ENCODE results near the gene ACSF2. TPM values are rescaled to one million over a fixed set of nuclear protein-coding genes. Genes with fewer than 3 reads are reported as not detected.
A peak's percentile ranks its signal among the peaks of the same experiment; 100 is the strongest.

Gene ACSF2
- total and polyA plus RNA-seq, 2 of the 13 experiments (the other 11 are each of a cell fraction or from before 2014, with no cell fraction given): 87.3 to 109 TPM

DNA sequence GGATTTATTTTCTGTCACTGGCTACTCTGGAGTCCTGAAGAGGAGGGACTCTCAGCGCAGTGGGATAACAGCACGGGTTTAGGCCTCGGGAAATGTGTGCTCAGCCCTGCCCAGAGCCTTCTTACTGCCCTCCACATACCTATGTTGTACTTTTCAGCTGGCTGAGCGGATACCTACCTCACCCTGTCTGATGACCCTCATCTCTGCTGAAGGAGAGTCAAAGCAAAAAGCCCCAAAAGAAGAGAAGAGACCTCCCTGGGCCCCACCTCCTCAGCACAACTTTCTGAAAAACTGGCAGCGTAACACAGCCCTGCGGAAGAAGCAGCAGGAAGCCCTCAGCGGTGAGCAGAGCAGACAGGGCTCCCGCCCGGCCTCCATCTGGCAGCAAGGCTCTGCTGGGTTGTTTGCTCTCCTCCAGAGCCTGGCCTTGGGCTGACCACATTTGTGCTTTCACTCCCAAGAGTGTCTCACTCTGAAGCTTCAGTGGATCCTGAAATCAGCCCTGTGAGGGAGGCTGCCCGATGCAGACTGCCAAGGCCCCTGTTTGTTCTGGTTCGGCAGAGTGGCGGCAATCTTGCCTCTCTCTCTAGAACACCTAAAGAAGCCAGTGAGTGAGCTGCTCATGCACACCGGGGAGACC, 92.5 kb downstream of the ACSF2 start (continued):
- TF ChIP-seq ZBTB42 (CRISPR knock-in tag; IDR thresholded peaks at IDR 0.05): peak; percentile 69; the same call in 1 of the 2 replicates
- no peak for TF ChIP-seq NFYC (CRISPR knock-in tag; IDR thresholded peaks at IDR 0.05)
- TF ChIP-seq ATF7-NPFF (CRISPR knock-in tag; IDR thresholded peaks at IDR 0.05; ENCODE audit: low read depth): 0 out of 2 replicates have a peak, but pooled peaks have one; percentile 10
- TF ChIP-seq RXRA (CRISPR knock-in tag; IDR thresholded peaks at IDR 0.05): peak; percentile 28; the same call in 1 of the 2 replicates
- peak; percentile 19; the same call in 1 of the 2 replicates for TF ChIP-seq SP4 (CRISPR knock-in tag; IDR thresholded peaks at IDR 0.05)
- peak; percentile 20 for TF ChIP-seq YY1 (IDR thresholded peaks at IDR 0.05; ENCODE audit: insufficient read depth, insufficient replicate concordance, low read depth, low read length)
- 0 out of 2 replicates have a peak, but pooled peaks have one; percentile 16 for TF ChIP-seq ZNF724P (CRISPR knock-in tag; IDR thresholded peaks at IDR 0.05; ENCODE audit: borderline replicate concordance)
- 0 out of 2 replicates have a peak, but pooled peaks have one; percentile 22 for TF ChIP-seq TBX2 (CRISPR knock-in tag; IDR thresholded peaks at IDR 0.05; ENCODE audit: borderline replicate concordance)
- TF ChIP-seq TARDBP (CRISPR knock-in tag; IDR thresholded peaks at IDR 0.05): 0 out of 2 replicates have a peak, but pooled peaks have one; percentile 19
- TF ChIP-seq, protein P1, sequence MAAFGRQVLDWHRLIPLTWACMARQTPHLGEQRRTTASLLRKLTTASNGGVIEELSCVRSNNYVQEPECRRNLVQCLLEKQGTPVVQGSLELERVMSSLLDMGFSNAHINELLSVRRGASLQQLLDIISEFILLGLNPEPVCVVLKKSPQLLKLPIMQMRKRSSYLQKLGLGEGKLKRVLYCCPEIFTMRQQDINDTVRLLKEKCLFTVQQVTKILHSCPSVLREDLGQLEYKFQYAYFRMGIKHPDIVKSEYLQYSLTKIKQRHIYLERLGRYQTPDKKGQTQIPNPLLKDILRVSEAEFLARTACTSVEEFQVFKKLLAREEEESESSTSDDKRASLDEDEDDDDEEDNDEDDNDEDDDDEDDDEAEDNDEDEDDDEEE (CRISPR knock-in tag; IDR thresholded peaks at IDR 0.05): no peak
- TF ChIP-seq HDAC2 (CRISPR knock-in tag; IDR thresholded peaks at IDR 0.05): no peak
- TF ChIP-seq, protein P2, sequence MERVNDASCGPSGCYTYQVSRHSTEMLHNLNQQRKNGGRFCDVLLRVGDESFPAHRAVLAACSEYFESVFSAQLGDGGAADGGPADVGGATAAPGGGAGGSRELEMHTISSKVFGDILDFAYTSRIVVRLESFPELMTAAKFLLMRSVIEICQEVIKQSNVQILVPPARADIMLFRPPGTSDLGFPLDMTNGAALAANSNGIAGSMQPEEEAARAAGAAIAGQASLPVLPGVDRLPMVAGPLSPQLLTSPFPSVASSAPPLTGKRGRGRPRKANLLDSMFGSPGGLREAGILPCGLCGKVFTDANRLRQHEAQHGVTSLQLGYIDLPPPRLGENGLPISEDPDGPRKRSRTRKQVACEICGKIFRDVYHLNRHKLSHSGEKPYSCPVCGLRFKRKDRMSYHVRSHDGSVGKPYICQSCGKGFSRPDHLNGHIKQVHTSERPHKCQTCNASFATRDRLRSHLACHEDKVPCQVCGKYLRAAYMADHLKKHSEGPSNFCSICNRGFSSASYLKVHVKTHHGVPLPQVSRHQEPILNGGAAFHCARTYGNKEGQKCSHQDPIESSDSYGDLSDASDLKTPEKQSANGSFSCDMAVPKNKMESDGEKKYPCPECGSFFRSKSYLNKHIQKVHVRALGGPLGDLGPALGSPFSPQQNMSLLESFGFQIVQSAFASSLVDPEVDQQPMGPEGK (CRISPR knock-in tag; IDR thresholded peaks at IDR 0.05): peak; percentile 36; the same call in 1 of the 2 replicates
- TF ChIP-seq ARNT2 (CRISPR knock-in tag; IDR thresholded peaks at IDR 0.05; ENCODE audit: low read depth): 0 out of 2 replicates have a peak, but pooled peaks have one; percentile 59
- TF ChIP-seq POLR2G (IDR thresholded peaks at IDR 0.05; ENCODE audit: low read depth, low read length): peak; percentile 33; the same call in 1 of the 2 replicates
- no peak for TF ChIP-seq MAFK (conservative IDR thresholded peaks at IDR 0.05 in 1 of 2, IDR thresholded peaks at IDR 0.05 in 1 of 2; ENCODE audit: low read length in 2 of 2)
- TF ChIP-seq, protein P3, sequence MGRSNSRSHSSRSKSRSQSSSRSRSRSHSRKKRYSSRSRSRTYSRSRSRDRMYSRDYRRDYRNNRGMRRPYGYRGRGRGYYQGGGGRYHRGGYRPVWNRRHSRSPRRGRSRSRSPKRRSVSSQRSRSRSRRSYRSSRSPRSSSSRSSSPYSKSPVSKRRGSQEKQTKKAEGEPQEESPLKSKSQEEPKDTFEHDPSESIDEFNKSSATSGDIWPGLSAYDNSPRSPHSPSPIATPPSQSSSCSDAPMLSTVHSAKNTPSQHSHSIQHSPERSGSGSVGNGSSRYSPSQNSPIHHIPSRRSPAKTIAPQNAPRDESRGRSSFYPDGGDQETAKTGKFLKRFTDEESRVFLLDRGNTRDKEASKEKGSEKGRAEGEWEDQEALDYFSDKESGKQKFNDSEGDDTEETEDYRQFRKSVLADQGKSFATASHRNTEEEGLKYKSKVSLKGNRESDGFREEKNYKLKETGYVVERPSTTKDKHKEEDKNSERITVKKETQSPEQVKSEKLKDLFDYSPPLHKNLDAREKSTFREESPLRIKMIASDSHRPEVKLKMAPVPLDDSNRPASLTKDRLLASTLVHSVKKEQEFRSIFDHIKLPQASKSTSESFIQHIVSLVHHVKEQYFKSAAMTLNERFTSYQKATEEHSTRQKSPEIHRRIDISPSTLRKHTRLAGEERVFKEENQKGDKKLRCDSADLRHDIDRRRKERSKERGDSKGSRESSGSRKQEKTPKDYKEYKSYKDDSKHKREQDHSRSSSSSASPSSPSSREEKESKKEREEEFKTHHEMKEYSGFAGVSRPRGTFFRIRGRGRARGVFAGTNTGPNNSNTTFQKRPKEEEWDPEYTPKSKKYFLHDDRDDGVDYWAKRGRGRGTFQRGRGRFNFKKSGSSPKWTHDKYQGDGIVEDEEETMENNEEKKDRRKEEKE (IDR thresholded peaks at IDR 0.05): no peak
- no peak for TF ChIP-seq ADNP (CRISPR knock-in tag; IDR thresholded peaks at IDR 0.05)
- TF ChIP-seq SRY (CRISPR knock-in tag; IDR thresholded peaks at IDR 0.05): no peak

All from HepG2 (cell line).